COLO829 (cell line): ENCODE data around the gene GLRX2.
"Not testable (repeated sequence)": the region's sequence is repeated elsewhere in the genome, so short reads cannot be mapped to it uniquely, and the experiment has no call there.

Source experiments
- DNase-seq: peaks from one replicate; pipeline ENCODE4 v3.0.0; 2012; ENCODE audit warnings: low spot score

The GLRX2 gene, protein sequence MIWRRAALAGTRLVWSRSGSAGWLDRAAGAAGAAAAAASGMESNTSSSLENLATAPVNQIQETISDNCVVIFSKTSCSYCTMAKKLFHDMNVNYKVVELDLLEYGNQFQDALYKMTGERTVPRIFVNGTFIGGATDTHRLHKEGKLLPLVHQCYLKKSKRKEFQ

GRCh38 chr1:193104907-193105820 is at the start of gene GLRX2:
Gene GLRX2, minus strand, starts transcription at chr1:193105414. Its CDS starts 32 bp downstream, at chr1:193105382.
- peak; percentile 93 for DNase-seq

- DNase-seq = no peak
Measured at GRCh38 chr1:193144999-193145398, 39.8 kb upstream of the GLRX2 start.

GRCh38 chr1:193144361-193144938 is 39.2 kb upstream of the GLRX2 start:
- DNase-seq = no peak

DNA sequence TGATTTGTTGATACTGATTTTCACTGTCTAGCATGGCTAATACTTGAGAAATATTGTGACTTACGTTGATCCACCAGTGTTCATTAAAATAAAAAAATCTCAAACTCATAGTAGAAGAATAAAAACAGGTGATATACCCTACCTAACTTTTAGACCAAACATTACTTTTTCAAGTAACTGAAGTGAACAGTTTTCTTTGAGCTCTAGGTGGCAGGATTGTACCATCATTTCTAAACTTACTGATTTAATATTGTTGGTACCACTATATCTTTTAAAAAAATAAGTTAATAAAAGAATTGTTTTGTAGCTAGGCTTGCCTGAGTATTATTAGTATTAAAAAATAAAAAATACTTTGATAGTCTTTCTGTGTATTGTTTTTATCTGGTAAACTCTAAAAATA is 38.1 kb upstream of the GLRX2 start:
- no peak for DNase-seq

DNA sequence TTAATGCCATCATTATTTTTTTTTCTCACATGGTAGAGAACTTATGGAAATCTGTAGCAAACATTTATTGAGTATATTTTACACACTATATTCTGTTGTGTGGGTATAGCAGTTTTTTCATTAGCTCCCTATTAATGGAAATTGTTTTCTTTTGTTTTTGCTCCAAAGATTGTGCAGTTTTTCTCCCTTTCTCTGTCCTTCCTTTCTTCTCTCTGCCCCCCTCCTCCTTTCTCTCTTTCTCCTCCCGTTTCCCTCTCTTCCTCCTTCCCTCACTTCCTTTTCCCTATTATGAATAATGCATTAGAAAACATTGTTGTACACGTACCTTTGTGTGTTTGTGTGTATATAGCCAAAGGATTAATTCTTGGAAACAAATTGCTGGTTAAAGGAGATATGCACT is 37.2 kb upstream of the GLRX2 start:
- DNase-seq = no peak

- DNase-seq = no peak
Measured at GRCh38 chr1:193141804-193142203, 36.6 kb upstream of the GLRX2 start.

DNA sequence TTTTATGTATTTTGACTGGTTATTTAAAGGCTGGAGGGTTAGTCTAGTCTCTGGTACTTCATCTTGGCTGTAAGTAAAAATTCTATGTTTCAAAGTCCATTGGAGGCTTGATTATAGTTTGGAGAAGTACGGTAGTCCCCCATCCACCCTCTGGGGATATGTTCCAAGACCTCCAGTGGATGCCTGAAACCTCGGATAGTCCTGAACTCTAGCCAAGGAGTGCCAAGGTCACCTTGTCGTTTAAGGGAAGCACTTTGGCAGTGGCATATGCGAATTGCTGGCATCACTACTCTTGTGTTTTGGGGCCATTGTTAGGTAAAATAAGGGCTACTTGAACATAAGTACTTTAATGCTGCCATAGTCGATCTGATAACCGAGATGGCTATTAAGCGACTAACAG is 35.0 kb upstream of the GLRX2 start:
- DNase-seq = no peak

DNA sequence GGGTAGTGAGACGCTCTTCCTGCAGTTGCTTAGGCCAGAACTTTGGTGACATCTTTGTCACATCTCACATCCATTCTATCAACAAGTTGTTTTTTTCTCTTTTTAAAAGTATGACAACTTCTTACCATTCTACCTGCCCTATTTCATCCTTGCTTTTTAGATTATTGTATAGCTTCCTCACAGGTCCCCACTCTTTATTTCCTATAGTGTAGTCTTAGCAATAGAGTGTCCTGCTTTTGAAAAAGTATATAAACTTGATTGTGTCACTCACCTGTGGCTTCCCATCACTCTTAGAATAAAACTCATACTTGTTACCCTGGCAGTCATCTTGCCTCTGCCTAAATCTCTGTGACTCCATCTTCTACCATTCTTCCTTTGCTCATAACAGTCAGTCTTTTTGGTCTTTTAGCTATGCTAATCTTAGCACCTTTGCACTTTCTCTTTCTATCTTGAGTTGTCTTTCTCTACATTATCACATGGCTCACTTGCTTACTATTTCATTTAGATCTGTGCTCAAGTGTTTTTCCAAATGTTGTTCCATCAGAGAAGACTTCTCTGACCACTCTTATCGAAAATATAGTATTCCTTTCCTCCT is 26.1 kb upstream of the GLRX2 start:
- DNase-seq = no peak

DNA sequence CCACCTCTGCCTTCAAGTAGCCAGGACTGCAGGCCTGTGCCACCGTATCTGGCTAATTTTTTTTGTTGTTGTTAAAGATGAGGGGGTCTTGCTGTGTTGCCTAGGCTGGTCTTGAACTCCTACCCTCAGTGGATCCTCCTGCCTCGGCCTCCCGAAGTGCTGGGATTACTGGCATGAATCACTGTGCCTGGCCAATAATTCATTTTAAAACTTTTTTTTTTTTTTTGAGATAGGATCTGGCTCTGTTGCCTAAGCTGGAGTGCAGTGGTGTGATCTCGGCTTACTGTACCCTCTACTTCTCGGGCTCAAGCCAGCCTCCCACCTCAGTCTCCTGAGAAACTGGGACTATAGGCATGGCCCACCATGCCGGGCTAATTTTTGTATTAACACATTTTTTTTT is 20.2 kb upstream of the GLRX2 start:
- DNase-seq = no peak

DNA sequence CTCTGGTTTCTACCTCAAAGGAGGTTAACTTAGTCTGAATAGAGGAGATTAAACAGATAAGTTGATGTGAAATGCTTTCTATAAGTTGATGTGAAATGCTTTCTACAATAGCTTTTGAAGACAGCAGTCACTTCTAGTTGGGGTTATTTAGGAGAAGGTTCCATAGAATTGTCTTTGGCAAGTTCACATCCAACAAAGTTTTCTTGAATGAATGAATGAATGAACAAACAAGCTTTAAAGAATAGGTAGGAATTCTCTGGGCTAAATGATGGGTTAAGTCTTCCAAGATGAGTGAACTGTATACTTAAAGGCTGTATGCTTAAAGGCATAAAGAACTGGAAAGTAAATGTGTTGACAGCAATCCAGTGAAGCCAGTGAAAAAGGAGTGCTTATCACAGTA is 18.5 kb upstream of the GLRX2 start:
- no peak for DNase-seq

- peak; percentile 94 for DNase-seq
Measured at GRCh38 chr1:193121616-193122593, 16.7 kb upstream of the GLRX2 start, which contains the start of gene CDC73. Gene CDC73, plus strand, starts transcription at chr1:193122031. Its CDS starts 170 bp downstream, at chr1:193122201.

GRCh38 chr1:193120604-193121166 is 15.5 kb upstream of the GLRX2 start:
- DNase-seq = no peak

- DNase-seq = no peak
Measured at GRCh38 chr1:193118803-193119730, 13.9 kb upstream of the GLRX2 start.

- no peak for DNase-seq
Measured at GRCh38 chr1:193118194-193118593, 13.0 kb upstream of the GLRX2 start.

DNA sequence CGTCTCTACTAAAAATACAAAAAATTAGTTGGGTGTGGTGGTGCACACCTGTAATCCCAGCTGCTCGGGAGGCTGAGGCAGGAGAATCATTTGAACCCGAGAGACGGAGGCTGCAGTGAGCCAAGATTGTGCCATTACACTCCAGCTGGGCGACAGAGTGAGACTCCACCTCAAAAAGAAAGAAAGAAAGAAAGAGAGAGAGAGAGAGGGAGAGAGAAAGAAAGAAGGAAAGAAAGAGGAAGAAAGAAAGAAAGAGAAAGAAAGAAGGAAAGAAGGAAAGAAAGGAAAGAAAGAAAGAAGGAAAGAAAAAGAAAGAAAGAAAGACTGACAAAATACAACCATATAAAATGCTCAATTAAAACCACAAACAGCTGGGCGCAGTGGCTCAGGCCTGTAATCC is 12.0 kb upstream of the GLRX2 start:
- not testable (repeated sequence) for DNase-seq

- peak; percentile 81 for DNase-seq
Measured at GRCh38 chr1:193115629-193116227, 10.5 kb upstream of the GLRX2 start.

DNA sequence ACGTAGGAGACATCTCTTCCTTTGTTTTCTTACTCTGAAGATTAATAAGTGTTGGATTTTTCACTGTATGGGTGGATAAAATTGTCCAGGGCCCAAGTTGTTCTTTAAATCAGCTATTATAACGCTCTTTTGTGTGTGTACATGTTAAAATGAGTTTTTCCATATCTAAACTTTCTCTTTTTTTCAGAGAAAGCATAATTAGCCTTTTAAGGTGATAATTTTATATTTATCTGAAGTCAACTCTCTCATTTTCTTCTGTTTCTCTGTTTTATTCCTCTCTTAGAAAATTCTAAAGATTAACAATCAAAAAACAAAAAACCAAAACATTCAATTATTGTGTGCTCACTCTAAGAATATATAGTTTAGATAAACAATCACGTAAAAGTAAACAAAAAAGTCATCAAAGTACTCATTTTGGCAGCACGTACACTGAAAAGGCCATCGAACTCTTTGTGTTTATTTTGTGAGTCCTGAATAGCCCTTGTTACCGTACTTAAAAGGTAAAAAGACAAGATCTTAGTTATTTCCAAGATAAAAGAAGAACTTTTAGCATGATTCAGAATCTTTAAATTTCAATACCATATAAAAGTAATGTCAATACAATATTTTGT is 9.4 kb upstream of the GLRX2 start:
- no peak for DNase-seq

- no peak for DNase-seq
Measured at GRCh38 chr1:193113992-193114332, 8.7 kb upstream of the GLRX2 start.
